ENCODE results near the gene FBXO10. TPM values are rescaled to one million over a fixed set of nuclear protein-coding genes. Genes with fewer than 3 reads are reported as not detected.

Gene FBXO10
- total RNA-seq, 2 experiments from 2014 or later, result 0.81 to 2.3 TPM

- Histone ChIP-seq H3K36me3 (ENCODE audit: insufficient read depth, low read length) (no peaks in the 10 kb centered on the region), H3K9me3 (ENCODE audit: control insufficient read depth in 1 of 2, insufficient read depth in 1 of 2, low read length in 2 of 2) (no peaks in the 10 kb centered on the region), H3K27ac (ENCODE audit: low read depth in 1 of 2, low read length in 2 of 2) (no peak overlapping the region), H3K4me1 (ENCODE audit: insufficient read depth, low read length) (peaks cover 3% of the 10 kb centered on the region), H3K4me3 (ENCODE audit: low read length) (no peak overlapping the region), H3K27me3 (ENCODE audit: control insufficient read depth in 1 of 2, insufficient read depth in 2 of 2, low read length in 2 of 2) (no peaks in the 10 kb centered on the region)
- DNase-seq, result no peak
- peaks cover 6% of the 10 kb centered on the region for H3K27me3 Mint-ChIP-seq
- TF ChIP-seq, protein P1, sequence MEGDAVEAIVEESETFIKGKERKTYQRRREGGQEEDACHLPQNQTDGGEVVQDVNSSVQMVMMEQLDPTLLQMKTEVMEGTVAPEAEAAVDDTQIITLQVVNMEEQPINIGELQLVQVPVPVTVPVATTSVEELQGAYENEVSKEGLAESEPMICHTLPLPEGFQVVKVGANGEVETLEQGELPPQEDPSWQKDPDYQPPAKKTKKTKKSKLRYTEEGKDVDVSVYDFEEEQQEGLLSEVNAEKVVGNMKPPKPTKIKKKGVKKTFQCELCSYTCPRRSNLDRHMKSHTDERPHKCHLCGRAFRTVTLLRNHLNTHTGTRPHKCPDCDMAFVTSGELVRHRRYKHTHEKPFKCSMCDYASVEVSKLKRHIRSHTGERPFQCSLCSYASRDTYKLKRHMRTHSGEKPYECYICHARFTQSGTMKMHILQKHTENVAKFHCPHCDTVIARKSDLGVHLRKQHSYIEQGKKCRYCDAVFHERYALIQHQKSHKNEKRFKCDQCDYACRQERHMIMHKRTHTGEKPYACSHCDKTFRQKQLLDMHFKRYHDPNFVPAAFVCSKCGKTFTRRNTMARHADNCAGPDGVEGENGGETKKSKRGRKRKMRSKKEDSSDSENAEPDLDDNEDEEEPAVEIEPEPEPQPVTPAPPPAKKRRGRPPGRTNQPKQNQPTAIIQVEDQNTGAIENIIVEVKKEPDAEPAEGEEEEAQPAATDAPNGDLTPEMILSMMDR (IDR thresholded peaks at IDR 0.05), result no peak
- no peak for ATAC-seq (ENCODE audit: poor library complexity)
- intact Hi-C loops (cut with DNase I, micrococcal nuclease), result no loop called here
- H3K27ac Mint-ChIP-seq, result no peak overlapping the region
- no peaks in the 10 kb centered on the region for H3K4me1 Mint-ChIP-seq (ENCODE audit: low read depth)
- CTCF ChIA-PET, result no interaction called here
- POLR2A ChIA-PET, result no interaction called here
- no peak overlapping the region for H3K4me3 Mint-ChIP-seq
- H3K9me3 Mint-ChIP-seq, result no peaks in the 10 kb centered on the region
- no peaks in the 10 kb centered on the region for H3K36me3 Mint-ChIP-seq (ENCODE audit: low read depth)
Observed at GRCh38 chr9:37622462-37622861, 46.3 kb upstream of the FBXO10 start.

DNA sequence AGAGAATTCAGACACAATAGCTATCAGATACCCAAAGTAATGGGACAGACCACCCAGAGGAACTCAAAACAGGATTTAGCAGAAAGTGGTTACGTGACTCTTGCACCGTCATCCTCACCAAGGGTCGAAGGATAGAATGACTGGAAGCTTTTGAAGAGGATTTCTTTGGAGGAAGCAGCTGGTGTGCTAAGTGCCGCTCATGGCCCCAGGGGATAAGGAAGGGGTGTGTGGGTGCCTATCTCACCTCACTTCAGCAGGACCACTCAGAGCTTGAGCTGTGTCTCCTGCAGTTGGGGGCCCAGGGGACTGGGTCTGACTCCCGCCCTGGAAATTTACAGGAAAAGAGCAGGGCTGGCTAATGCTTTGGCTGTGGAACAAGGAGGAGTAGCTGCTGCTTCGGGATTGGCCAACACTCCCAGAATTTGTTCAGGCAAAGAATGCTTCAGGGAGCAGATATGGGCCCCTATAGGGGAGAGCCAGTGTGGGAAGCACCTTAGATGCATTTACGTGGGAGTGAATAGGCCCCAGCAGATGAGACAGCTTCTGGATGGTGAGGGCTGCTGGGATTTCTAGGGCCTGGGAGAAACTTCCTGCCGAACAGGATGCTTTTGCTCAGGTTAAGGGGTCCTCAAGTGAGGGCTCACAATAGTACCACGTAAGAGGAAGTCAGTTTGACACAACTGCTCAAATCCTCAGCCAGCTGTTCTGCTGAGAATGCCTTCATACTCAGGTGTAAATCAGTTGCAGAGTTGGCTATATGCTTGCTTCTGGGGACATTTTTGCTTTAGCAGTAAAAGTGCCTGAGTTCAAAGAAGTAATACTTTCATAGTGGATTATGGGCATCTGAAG, 45.3 kb upstream of the FBXO10 start:
- Mint-ChIP-seq H3K4me3 (no peak overlapping the region), H3K9me3 (no peaks in the 10 kb centered on the region), H3K36me3 (ENCODE audit: low read depth) (no peaks in the 10 kb centered on the region), H3K4me1 (ENCODE audit: low read depth) (no peaks in the 10 kb centered on the region), H3K27me3 (peaks cover 6% of the 10 kb centered on the region), H3K27ac (no peak overlapping the region)
- POLR2A ChIA-PET, result no interaction called here
- H3K27ac ChIP-seq (ENCODE audit: low read depth in 1 of 2, low read length in 2 of 2), result no peak overlapping the region
- no peak for ATAC-seq (ENCODE audit: poor library complexity)
- intact Hi-C loops (cut with DNase I, micrococcal nuclease), result no loop called here
- no peaks in the 10 kb centered on the region for H3K27me3 ChIP-seq (ENCODE audit: control insufficient read depth in 1 of 2, insufficient read depth in 2 of 2, low read length in 2 of 2)
- DNase-seq, result no peak
- H3K9me3 ChIP-seq (ENCODE audit: control insufficient read depth in 1 of 2, insufficient read depth in 1 of 2, low read length in 2 of 2), result no peaks in the 10 kb centered on the region
- H3K4me1 ChIP-seq (ENCODE audit: insufficient read depth, low read length), result peaks cover 3% of the 10 kb centered on the region
- CTCF ChIA-PET, result no interaction called here
- TF ChIP-seq, protein P1 (IDR thresholded peaks at IDR 0.05), result no peak
- no peak overlapping the region for H3K4me3 ChIP-seq (ENCODE audit: low read length)
- H3K36me3 ChIP-seq (ENCODE audit: insufficient read depth, low read length), result no peaks in the 10 kb centered on the region

DNA sequence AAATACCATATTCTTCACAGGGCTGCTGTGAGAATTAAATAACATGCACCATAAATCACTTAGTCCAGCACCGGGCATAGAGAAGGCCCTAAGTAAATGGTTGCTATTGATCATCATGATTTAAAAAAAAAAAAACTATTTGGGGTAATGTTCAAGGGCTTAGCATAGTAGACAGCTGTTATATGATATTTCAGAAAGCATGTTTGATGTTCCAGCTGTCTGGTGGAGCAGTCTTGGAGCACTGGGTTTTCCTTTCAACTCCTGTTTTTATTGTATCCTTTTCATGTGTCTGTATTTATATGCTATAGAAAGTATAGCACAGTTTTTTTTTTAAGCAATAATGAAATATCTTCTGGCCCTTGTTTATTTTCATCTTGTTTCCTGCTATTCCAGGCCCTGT, 44.2 kb upstream of the FBXO10 start:
- Mint-ChIP-seq H3K9me3 (no peaks in the 10 kb centered on the region), H3K36me3 (ENCODE audit: low read depth) (no peaks in the 10 kb centered on the region), H3K27me3 (peaks cover 8% of the 10 kb centered on the region), H3K4me3 (no peak overlapping the region), H3K27ac (no peak overlapping the region), H3K4me1 (ENCODE audit: low read depth) (no peaks in the 10 kb centered on the region)
- no peak for DNase-seq
- intact Hi-C loops (cut with DNase I, micrococcal nuclease), result no loop called here
- H3K9me3 ChIP-seq (ENCODE audit: control insufficient read depth in 1 of 2, insufficient read depth in 1 of 2, low read length in 2 of 2), result no peaks in the 10 kb centered on the region
- no peak overlapping the region for H3K27ac ChIP-seq (ENCODE audit: low read depth in 1 of 2, low read length in 2 of 2)
- H3K4me1 ChIP-seq (ENCODE audit: insufficient read depth, low read length), result peaks cover 3% of the 10 kb centered on the region
- no peaks in the 10 kb centered on the region for H3K27me3 ChIP-seq (ENCODE audit: control insufficient read depth in 1 of 2, insufficient read depth in 2 of 2, low read length in 2 of 2)
- H3K4me3 ChIP-seq (ENCODE audit: low read length), result no peak overlapping the region
- H3K36me3 ChIP-seq (ENCODE audit: insufficient read depth, low read length), result no peaks in the 10 kb centered on the region
- TF ChIP-seq, protein P1 (IDR thresholded peaks at IDR 0.05), result no peak
- ChIA-PET CTCF (no interaction called here), POLR2A (interaction anchor here (0.6 kb wide), 1 partner anchor 27 kb away, joined by 3 read pairs; no protein-coding TSS in a partner anchor)
- ATAC-seq (ENCODE audit: poor library complexity), result no peak
